Neural progenitor cell (in vitro differentiated cells): ENCODE data around the gene PEAK1.

Experiments used
- CTCF ChIP-seq: fragments of 200-600 bp; sonication (generic); IDR thresholded peaks from 2 replicates; pipeline ENCODE4 v1.5.1; 2017; ENCODE audit warnings: antibody characterized with exemption, mild to moderate bottlenecking
- EZH2 ChIP-seq: fragments of 200-600 bp; sonication (generic); IDR thresholded peaks from 2 replicates; pipeline ENCODE4 v1.6.1; 2017; ENCODE audit warnings: antibody characterized with exemption, mild to moderate bottlenecking, moderate library complexity
- EZH2phosphoT487 ChIP-seq: fragments of 200-600 bp; sonication (generic); IDR thresholded peaks from 2 replicates; pipeline ENCODE4 v1.6.1; 2017; ENCODE audit warnings: antibody characterized with exemption

GRCh38 chr15:77140220-77140619 lies 279.7 kb downstream of the PEAK1 start:
- no peak for TF ChIP-seq CTCF
- TF ChIP-seq EZH2 = no peak
- no peak for TF ChIP-seq EZH2phosphoT487
